Stomach (tissue), 9 donors: ENCODE results near the gene SFXN4. TPM values are rescaled to one million over a fixed set of nuclear protein-coding genes. Genes with fewer than 3 reads are reported as not detected.

Source experiments
- DNase-seq, 2 donors: peaks; one replicate each; pipeline versions ENCODE4 v3.0.0 to v3.0.0-alpha.2; 2013 to 2019
- H3K27ac ChIP-seq, 5 donors: fragments of 200-600 bp in 4 of 5; sonication (generic) in 4 of 5; one replicate each; pipeline ENCODE4 v1.5.1; 2013 to 2019; ENCODE audit warnings: mild to moderate bottlenecking in 1 of 5, moderate library complexity in 1 of 5
- H3K27me3 ChIP-seq, 3 donors: fragments of 200-600 bp; sonication (generic); one replicate each; pipeline ENCODE4 v1.5.1; 2017 to 2019; ENCODE audit warnings: mixed run types in 1 of 3
- H3K36me3 ChIP-seq, 4 donors: fragments of 200-600 bp; sonication (generic); 1 replicate in 3 of 4; 2 replicates in 1 of 4; pipeline ENCODE4 v1.5.1; 2016 to 2019
- H3K4me1 ChIP-seq, 4 donors: fragments of 200-600 bp; sonication (generic); one replicate each; pipeline ENCODE4 v1.5.1; 2016 to 2019
- H3K4me3 ChIP-seq, 4 donors: fragments of 200-600 bp; sonication (generic) in 3 of 4; one replicate each; pipeline ENCODE4 v1.5.1; 2016 to 2019; ENCODE audit warnings: mild to moderate bottlenecking in 1 of 4
- H3K9me3 ChIP-seq, 4 donors: fragments of 200-600 bp; sonication (generic); one replicate each; pipeline ENCODE4 v1.5.1; 2016 to 2019
- EP300 ChIP-seq: sonication (generic); formaldehyde crosslinking; IDR thresholded peaks from one replicate; pipeline ENCODE4 v1.6.1; 2017; ENCODE audit warnings: antibody characterized with exemption
- POLR2A ChIP-seq, 4 donors: fragments of 450-650 bp; IDR thresholded peaks; one replicate each; pipeline ENCODE4 v1.6.1; 2016; ENCODE audit warnings: antibody characterized with exemption in 4 of 4, control low read depth in 2 of 4, mild to moderate bottlenecking in 1 of 4, moderate library complexity in 1 of 4
- POLR2AphosphoS5 ChIP-seq, 3 donors: sonication (generic); formaldehyde crosslinking; IDR thresholded peaks; one replicate each; pipeline ENCODE4 v1.6.1; 2016; ENCODE audit warnings: antibody characterized with exemption in 3 of 3
- WGBS, 5 donors: extraction: QIAGEN DNeasy Blood & Tissue Kit in 3 of 5; methylation state at CpG; one replicate each; pipeline versions ENCODE4 v1.1.5 to v1.1.7; 2013 to 2018; 5-methylcytosine and 5-hydroxymethylcytosine counted together
- intact Hi-C: fragments of 100-400 bp; cut with DNase I; formaldehyde crosslinking; loops from one replicate; pipeline ENCODE4 v1.15.1; 2023; ENCODE audit warnings: low total_unique reads
- polyA plus RNA-seq, 3 donors: library from polyadenylated mRNA; stranded (reverse); fragments of 200-250 nt; gene quantifications; one replicate each; pipeline ENCODE4 v1.2.3, GENCODE V29; 2013
- total RNA-seq, 5 donors: library from RNA; depleted of rRNA; stranded (reverse); fragments of >200 nt; gene quantifications; one replicate each; pipeline versions ENCODE4 v1.1.0 to v1.2.3, GENCODE V29; 2014 to 2016
- TF ChIP-seq, protein P1 (sequence below), 7 experiments: fragments of 450-650 bp in 4 of 7; fragments of 200-600 bp in 3 of 7; sonication (generic) in 3 of 7; IDR thresholded peaks; one replicate each; pipeline ENCODE4 v1.5.1; 2016 to 2019; ENCODE audit warnings: antibody characterized with exemption in 7 of 7, control low read depth in 2 of 7, mild to moderate bottlenecking in 1 of 7
- donor health status: healthy with polysubstance abuse.
- donor health status: Bipolar disorder and iron deficiency.
- donor health status: healthy.

Gene SFXN4
- total and polyA plus RNA-seq, 8 donors, result 2.7 to 72.7 (median 24.8) TPM

DNA sequence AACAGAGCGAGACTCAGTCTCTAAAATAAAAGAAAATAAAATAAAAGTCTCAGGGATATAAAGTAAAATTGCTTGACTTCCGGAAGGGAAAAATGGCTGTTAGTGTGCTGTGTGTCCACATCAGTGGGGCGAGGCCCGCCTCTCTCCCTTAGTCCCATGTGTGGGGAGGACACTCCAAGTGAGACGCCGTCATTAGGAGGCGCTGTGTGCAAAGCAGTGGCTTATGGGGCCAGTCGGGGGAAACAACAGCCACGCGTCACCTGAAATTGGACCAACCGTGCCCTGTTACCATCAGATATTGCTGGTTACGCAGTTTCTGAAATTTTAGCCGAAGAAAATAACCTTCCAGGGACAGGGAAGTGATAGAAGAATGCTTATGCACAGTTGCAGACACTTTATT, 15.8 kb downstream of the SFXN4 start:
- WGBS, 5 donors, result 84 to 88% (median 87%) methylated on average over 13 of the region's 13 CpGs
- Histone ChIP-seq H3K4me1 (no peaks in the 10 kb centered on the region), H3K36me3 (peaks cover 46 to 100% (median 95%) of the 10 kb centered on the region in 4 donors), H3K27me3 (no peaks in the 10 kb centered on the region), H3K9me3 (no peaks in the 10 kb centered on the region), H3K27ac (no peak overlapping the region), H3K4me3 (no peak overlapping the region)
- no peak for DNase-seq
- TF ChIP-seq EP300, result no peak
- TF ChIP-seq, protein P1, sequence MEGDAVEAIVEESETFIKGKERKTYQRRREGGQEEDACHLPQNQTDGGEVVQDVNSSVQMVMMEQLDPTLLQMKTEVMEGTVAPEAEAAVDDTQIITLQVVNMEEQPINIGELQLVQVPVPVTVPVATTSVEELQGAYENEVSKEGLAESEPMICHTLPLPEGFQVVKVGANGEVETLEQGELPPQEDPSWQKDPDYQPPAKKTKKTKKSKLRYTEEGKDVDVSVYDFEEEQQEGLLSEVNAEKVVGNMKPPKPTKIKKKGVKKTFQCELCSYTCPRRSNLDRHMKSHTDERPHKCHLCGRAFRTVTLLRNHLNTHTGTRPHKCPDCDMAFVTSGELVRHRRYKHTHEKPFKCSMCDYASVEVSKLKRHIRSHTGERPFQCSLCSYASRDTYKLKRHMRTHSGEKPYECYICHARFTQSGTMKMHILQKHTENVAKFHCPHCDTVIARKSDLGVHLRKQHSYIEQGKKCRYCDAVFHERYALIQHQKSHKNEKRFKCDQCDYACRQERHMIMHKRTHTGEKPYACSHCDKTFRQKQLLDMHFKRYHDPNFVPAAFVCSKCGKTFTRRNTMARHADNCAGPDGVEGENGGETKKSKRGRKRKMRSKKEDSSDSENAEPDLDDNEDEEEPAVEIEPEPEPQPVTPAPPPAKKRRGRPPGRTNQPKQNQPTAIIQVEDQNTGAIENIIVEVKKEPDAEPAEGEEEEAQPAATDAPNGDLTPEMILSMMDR (IDR thresholded peaks at IDR 0.05), result no peak
- TF ChIP-seq POLR2AphosphoS5 (IDR thresholded peaks at IDR 0.05), result no peak
- TF ChIP-seq POLR2A (IDR thresholded peaks at IDR 0.05), result no peak
- intact Hi-C loops, result no loop called here

DNA sequence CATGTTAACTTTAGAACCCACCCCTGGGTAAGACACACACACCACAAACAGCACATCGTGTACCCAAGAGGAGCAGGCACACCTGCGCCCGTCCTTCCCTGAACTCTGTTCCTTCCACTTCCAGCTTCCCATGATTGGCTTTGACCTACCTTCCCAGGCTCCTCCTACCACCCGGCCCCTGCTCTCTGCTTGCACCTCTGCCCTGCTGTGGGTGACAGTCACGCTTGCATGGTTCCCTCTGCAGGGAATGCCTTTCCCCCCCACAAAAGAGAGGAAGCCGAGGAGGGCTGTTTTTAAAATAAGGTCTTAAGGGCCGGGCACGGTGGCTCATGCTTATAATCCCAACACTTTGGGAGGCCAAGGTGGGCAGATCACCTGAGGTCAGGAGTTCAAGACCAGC, 16.4 kb downstream of the SFXN4 start:
- Histone ChIP-seq H3K4me3 (no peak overlapping the region), H3K4me1 (no peaks in the 10 kb centered on the region), H3K9me3 (no peaks in the 10 kb centered on the region), H3K27me3 (no peaks in the 10 kb centered on the region), H3K36me3 (peaks cover 40 to 95% (median 92%) of the 10 kb centered on the region in 4 donors), H3K27ac (no peak overlapping the region)
- 91 to 97% (median 94%) methylated on average over 8 of the region's 8 CpGs for WGBS, 5 donors
- intact Hi-C loops, result no loop called here
- DNase-seq, result no peak
- TF ChIP-seq POLR2AphosphoS5 (IDR thresholded peaks at IDR 0.05), result no peak
- no peak for TF ChIP-seq POLR2A (IDR thresholded peaks at IDR 0.05)

DNA sequence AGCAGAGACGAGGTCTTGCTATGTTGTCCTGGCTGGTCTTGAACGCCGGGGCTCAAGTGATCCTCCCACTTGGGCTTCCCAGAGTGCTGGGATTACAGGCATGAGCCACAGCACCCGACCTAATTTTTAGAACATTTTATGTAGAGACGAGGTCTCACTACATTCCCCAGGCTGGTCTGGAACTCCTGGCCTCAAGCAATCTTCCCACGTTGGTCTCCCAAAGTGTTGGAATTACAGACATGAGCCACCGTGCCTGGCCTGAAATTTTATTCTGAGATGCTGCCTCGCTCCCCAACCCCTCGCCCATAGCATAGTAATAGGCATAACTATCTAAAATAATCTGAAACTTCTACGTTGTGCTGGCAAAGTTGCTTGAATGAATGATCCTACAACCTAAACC, 21.9 kb downstream of the SFXN4 start:
- DNase-seq, result no peak
- peaks cover 13 to 87% (median 67%) of the 10 kb centered on the region in 4 donors for H3K36me3 ChIP-seq
- H3K4me3 ChIP-seq, result no peak overlapping the region
- no peaks in the 10 kb centered on the region for H3K27me3 ChIP-seq
- intact Hi-C loops, result no loop called here
- no peak overlapping the region for H3K27ac ChIP-seq
- no peaks in the 10 kb centered on the region for H3K4me1 ChIP-seq
- no peaks in the 10 kb centered on the region for H3K9me3 ChIP-seq
- WGBS, 5 donors, result 89 to 96% (median 89%) methylated on average over 9 to 10 of the region's 10 CpGs
- TF ChIP-seq POLR2A (IDR thresholded peaks at IDR 0.05) (no peak), POLR2AphosphoS5 (IDR thresholded peaks at IDR 0.05) (no peak), EP300 (no peak)
- TF ChIP-seq, protein P1 (IDR thresholded peaks at IDR 0.05), result no peak

DNA sequence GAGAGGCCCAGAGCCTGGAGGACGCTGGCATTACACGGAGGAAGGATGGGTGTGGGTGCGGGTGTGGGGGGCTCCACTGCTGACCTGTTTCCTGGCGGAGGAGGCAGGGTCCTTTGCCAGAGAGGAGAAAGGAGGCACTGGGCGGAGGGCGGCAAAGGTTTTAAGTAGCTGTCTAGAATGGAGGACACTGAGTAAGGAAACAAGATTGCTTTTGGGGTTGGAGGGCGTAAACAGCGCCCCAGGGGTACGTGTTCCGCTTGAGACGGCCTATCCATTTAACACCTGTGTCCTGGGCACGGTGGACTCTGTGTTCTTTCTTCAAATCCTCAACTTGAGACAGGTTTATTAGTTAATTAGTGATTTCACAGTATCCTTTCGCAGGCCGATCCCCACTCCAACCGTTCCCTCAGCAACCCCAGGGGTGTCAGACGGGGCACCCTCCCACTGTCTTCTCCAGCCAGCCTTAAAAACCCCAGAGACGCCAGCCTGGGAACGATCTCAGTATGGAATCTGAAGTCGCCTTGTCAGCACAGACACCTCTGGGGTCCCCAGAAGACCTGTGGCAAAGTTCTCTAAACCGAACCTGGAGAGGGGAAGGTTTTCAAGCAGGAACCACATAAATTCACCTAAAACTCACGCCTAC, 24.8 kb downstream of the SFXN4 start:
- Histone ChIP-seq H3K27me3 (no peaks in the 10 kb centered on the region), H3K36me3 (peaks cover 4 to 62% (median 48%) of the 10 kb centered on the region in 4 donors), H3K4me3 (no peak overlapping the region), H3K9me3 (no peaks in the 10 kb centered on the region), H3K4me1 (peaks cover 0 to 5% (median 4%) of the 10 kb centered on the region in 4 donors), H3K27ac (no peak overlapping the region)
- WGBS, 5 donors, result 85 to 90% (median 88%) methylated on average over 21 of the region's 21 CpGs
- intact Hi-C loops, result no loop called here
- TF ChIP-seq POLR2A (IDR thresholded peaks at IDR 0.05), result no peak
- no peak for TF ChIP-seq POLR2AphosphoS5 (IDR thresholded peaks at IDR 0.05)
- TF ChIP-seq EP300, result no peak
- TF ChIP-seq, protein P1 (IDR thresholded peaks at IDR 0.05), result no peak
- no peak for DNase-seq

DNA sequence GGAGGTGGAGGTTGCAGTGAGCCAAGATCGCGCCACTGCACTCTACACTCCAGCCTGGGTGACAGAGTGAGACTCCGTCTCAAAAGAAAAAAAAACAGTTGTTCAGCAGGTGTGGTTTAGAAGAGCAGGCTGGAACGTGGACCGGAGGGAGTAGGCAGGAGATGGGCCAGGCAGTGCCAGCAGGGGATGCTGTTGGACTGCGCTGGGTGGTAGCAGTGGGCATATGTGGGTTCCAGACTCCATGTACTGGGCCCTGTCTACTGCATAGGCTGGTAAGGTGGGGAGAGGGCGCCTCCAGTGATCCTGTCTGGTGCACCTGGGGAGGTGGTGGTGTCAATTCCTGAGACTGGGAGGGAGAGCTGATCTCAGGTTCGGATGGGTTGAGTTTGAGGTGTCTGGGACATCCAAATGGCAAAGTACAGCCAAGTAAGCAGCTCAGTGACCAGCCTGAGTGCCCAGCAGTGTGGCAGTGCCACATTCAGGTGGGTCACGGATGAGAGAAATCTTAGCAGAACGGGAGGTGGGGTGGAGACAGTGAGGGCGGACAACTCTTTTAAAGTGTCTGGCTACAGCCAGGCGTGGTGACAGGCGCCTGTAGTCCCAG, 25.9 kb downstream of the SFXN4 start:
- Histone ChIP-seq H3K27ac (no peak overlapping the region), H3K4me3 (no peak overlapping the region), H3K4me1 (peaks cover 0 to 12% (median 4%) of the 10 kb centered on the region in 4 donors), H3K9me3 (no peaks in the 10 kb centered on the region), H3K36me3 (peaks cover 0 to 51% (median 43%) of the 10 kb centered on the region in 4 donors), H3K27me3 (no peaks in the 10 kb centered on the region)
- intact Hi-C loops, result no loop called here
- peak; percentile 31 to 54 for DNase-seq
- no peak for TF ChIP-seq POLR2AphosphoS5 (IDR thresholded peaks at IDR 0.05)
- no peak for TF ChIP-seq EP300
- TF ChIP-seq, protein P1 (IDR thresholded peaks at IDR 0.05), result peak in 5 of 7 experiments; percentile 14 to 42 (median 29)
- no peak for TF ChIP-seq POLR2A (IDR thresholded peaks at IDR 0.05)
- 81 to 86% (median 83%) methylated on average over 13 of the region's 13 CpGs for WGBS, 5 donors
